Coronary artery (tissue), 2 donors: ENCODE data around the gene MAGEA11.
A peak's percentile ranks its signal among the peaks of the same experiment; 100 is the strongest.
"Not testable (repeated sequence)": the region's sequence is repeated elsewhere in the genome, so short reads cannot be mapped to it uniquely, and the experiment has no call there.

ENCODE experiments used
- DNase-seq: peaks from one replicate; pipeline ENCODE4 v3.0.0-alpha.2; 2017; ENCODE audit warnings: low spot score
- H3K27ac ChIP-seq, 2 donors: fragments of 200-600 bp; sonication (generic); one replicate each; pipeline ENCODE4 v1.5.1; 2016 to 2019
- H3K4me3 ChIP-seq: fragments of 200-600 bp; sonication (generic); 2 replicates; pipeline ENCODE4 v1.5.1; 2016; ENCODE audit warnings: mild to moderate bottlenecking, moderate library complexity
- CTCF ChIP-seq: fragments of 200-600 bp; sonication (generic); IDR thresholded peaks from one replicate; pipeline ENCODE4 v1.5.1; 2019; ENCODE audit warnings: antibody characterized with exemption

The MAGEA11 gene

GRCh38 chrX:149720021-149720689 is 8.3 kb downstream of the MAGEA11 start:
- TF ChIP-seq CTCF, result no peak
- Histone ChIP-seq H3K4me3 (no peak overlapping the region), H3K27ac (no peak overlapping the region)
- DNase-seq, result no peak

- H3K4me3 ChIP-seq, H3K27ac ChIP-seq, DNase-seq: not testable (repeated sequence)
Measured at GRCh38 chrX:149721241-149721640, 9.4 kb downstream of the MAGEA11 start.

GRCh38 chrX:149721778-149722177 is 9.9 kb downstream of the MAGEA11 start:
- Histone ChIP-seq H3K4me3 (no peak overlapping the region), H3K27ac (no peak overlapping the region)
- no peak for DNase-seq
- TF ChIP-seq CTCF, result no peak

GRCh38 chrX:149723583-149724118 is 11.8 kb downstream of the MAGEA11 start:
- not testable (repeated sequence) for H3K4me3 ChIP-seq, DNase-seq, H3K27ac ChIP-seq

- H3K4me3 ChIP-seq, DNase-seq, H3K27ac ChIP-seq: not testable (repeated sequence)
Measured at GRCh38 chrX:149727308-149727707, 15.4 kb downstream of the MAGEA11 start.

GRCh38 chrX:149742269-149742668 is 30.4 kb downstream of the MAGEA11 start:
- not testable (repeated sequence) for H3K27ac ChIP-seq, H3K4me3 ChIP-seq, DNase-seq

GRCh38 chrX:149746390-149747007 is 34.6 kb downstream of the MAGEA11 start:
- H3K4me3 ChIP-seq, DNase-seq, H3K27ac ChIP-seq: not testable (repeated sequence)

- no peak for DNase-seq
- Histone ChIP-seq H3K4me3 (no peak overlapping the region), H3K27ac (no peak overlapping the region)
- no peak for TF ChIP-seq CTCF
Measured at GRCh38 chrX:149757206-149758067, 45.6 kb downstream of the MAGEA11 start.

- TF ChIP-seq CTCF, result no peak
Measured at GRCh38 chrX:149758068-149758714, 46.3 kb downstream of the MAGEA11 start.

GRCh38 chrX:149758715-149759078 is 46.8 kb downstream of the MAGEA11 start:
- DNase-seq, H3K4me3 ChIP-seq, H3K27ac ChIP-seq: not testable (repeated sequence)

More at GRCh38 chrX:149758068-149758714, 46.3 kb downstream of the MAGEA11 start:
- no peak overlapping the region for H3K27ac ChIP-seq
- DNase-seq, result peak; percentile 41
- H3K4me3 ChIP-seq, result no peak overlapping the region
